ENCODE results near the gene RAB7B. TPM values are rescaled to one million over a fixed set of nuclear protein-coding genes. Genes with fewer than 3 reads are reported as not detected.

Gene RAB7B
- total RNA-seq, 4 donors from 2014 or later, result 0.78 to 2.4 (median 1.3) TPM

- Histone ChIP-seq H3K4me3 (no peak overlapping the region), H3K36me3 (no peaks in the 10 kb centered on the region), H3K4me1 (no peaks in the 10 kb centered on the region), H3K27ac (no peak overlapping the region), H3K9me3 (no peaks in the 10 kb centered on the region), H3K27me3 (no peaks in the 10 kb centered on the region)
- 86 to 89% methylated on average over 7 of the region's 7 CpGs for WGBS, 2 donors
- DNase-seq (ENCODE audit: low spot score in 2 of 2), result no peak
- no peak for TF ChIP-seq POLR2A (IDR thresholded peaks at IDR 0.05)
- TF ChIP-seq, protein P1, sequence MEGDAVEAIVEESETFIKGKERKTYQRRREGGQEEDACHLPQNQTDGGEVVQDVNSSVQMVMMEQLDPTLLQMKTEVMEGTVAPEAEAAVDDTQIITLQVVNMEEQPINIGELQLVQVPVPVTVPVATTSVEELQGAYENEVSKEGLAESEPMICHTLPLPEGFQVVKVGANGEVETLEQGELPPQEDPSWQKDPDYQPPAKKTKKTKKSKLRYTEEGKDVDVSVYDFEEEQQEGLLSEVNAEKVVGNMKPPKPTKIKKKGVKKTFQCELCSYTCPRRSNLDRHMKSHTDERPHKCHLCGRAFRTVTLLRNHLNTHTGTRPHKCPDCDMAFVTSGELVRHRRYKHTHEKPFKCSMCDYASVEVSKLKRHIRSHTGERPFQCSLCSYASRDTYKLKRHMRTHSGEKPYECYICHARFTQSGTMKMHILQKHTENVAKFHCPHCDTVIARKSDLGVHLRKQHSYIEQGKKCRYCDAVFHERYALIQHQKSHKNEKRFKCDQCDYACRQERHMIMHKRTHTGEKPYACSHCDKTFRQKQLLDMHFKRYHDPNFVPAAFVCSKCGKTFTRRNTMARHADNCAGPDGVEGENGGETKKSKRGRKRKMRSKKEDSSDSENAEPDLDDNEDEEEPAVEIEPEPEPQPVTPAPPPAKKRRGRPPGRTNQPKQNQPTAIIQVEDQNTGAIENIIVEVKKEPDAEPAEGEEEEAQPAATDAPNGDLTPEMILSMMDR (IDR thresholded peaks at IDR 0.05), result no peak
- no peak for TF ChIP-seq EP300 (IDR thresholded peaks at IDR 0.05)
Observed at GRCh38 chr1:206022766-206023165, 19.6 kb upstream of the RAB7B start.

- Histone ChIP-seq H3K4me3 (no peak overlapping the region), H3K27me3 (no peaks in the 10 kb centered on the region), H3K4me1 (no peaks in the 10 kb centered on the region), H3K36me3 (no peaks in the 10 kb centered on the region), H3K27ac (no peak overlapping the region), H3K9me3 (no peaks in the 10 kb centered on the region)
- TF ChIP-seq EP300 (IDR thresholded peaks at IDR 0.05), result no peak
- TF ChIP-seq, protein P1 (IDR thresholded peaks at IDR 0.05), result no peak
- no peak for TF ChIP-seq POLR2A (IDR thresholded peaks at IDR 0.05)
- 69 to 70% methylated on average over 4 of the region's 4 CpGs for WGBS, 2 donors
- DNase-seq (ENCODE audit: low spot score in 2 of 2), result no peak
Observed at GRCh38 chr1:206021626-206022365, 18.6 kb upstream of the RAB7B start.

- DNase-seq (ENCODE audit: low spot score in 2 of 2), result no peak
- H3K27ac ChIP-seq, result no peak overlapping the region
- 87% methylated on average over 9 of the region's 9 CpGs for WGBS, 2 donors
Observed at GRCh38 chr1:206021008-206021625, 17.9 kb upstream of the RAB7B start.

DNA sequence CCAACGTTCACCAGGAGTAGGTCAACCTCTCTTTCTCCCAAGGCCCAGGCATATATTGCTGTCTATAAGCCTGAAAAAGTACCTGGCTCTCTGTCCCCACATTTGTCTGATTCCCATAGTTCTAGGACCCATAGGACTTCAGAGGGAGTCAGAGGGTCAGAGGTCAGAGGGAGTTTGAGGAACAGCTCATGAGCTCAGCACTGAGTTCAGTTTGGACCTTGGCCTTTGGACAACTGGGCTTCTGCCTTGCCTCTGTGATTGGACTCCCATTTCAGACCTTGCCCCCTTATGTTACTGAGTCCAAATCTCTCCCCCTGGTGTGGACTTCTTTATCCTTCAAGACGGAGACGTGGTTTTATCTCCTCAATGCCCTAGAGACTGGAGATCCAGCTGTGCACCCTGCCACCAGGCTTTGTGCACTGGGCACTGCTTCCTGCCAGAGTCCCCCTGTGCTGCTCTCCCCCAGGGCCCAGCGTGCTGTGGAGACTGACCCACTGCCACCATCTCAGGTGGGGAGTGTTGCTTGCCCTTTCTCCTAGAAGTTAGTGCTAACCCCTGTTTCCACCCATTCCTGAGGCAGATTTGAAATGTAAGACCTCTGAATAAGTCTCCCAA lies 17.3 kb upstream of the RAB7B start:
- Histone ChIP-seq H3K27me3 (no peaks in the 10 kb centered on the region), H3K27ac (no peak overlapping the region), H3K36me3 (no peaks in the 10 kb centered on the region), H3K4me3 (no peak overlapping the region), H3K9me3 (no peaks in the 10 kb centered on the region), H3K4me1 (no peaks in the 10 kb centered on the region)
- DNase-seq (ENCODE audit: low spot score in 2 of 2), result no peak
- WGBS, 2 donors, result 86% methylated on average over 4 of the region's 4 CpGs
- TF ChIP-seq EP300 (IDR thresholded peaks at IDR 0.05) (no peak), POLR2A (IDR thresholded peaks at IDR 0.05) (no peak)
- TF ChIP-seq, protein P1 (IDR thresholded peaks at IDR 0.05), result no peak

More at GRCh38 chr1:206021008-206021625, 17.9 kb upstream of the RAB7B start:
- no peak overlapping the region for H3K4me3 ChIP-seq
- H3K27me3 ChIP-seq, result no peaks in the 10 kb centered on the region
- TF ChIP-seq, protein P1 (IDR thresholded peaks at IDR 0.05), result no peak
- no peak for TF ChIP-seq POLR2A (IDR thresholded peaks at IDR 0.05)
- no peak for TF ChIP-seq EP300 (IDR thresholded peaks at IDR 0.05)
- H3K36me3 ChIP-seq, result no peaks in the 10 kb centered on the region
- no peaks in the 10 kb centered on the region for H3K4me1 ChIP-seq
- no peaks in the 10 kb centered on the region for H3K9me3 ChIP-seq

GRCh38 chr1:206015071-206015470 lies 11.9 kb upstream of the RAB7B start:
- Histone ChIP-seq H3K4me1 (peaks cover 0 to 4% (median 0%) of the 10 kb centered on the region in 4 donors), H3K36me3 (no peaks in the 10 kb centered on the region), H3K4me3 (no peak overlapping the region), H3K27me3 (no peaks in the 10 kb centered on the region), H3K27ac (no peak overlapping the region), H3K9me3 (no peaks in the 10 kb centered on the region)
- WGBS, 2 donors, result 68 to 72% methylated on average over 1 of the region's 1 CpG
- TF ChIP-seq, protein P1 (IDR thresholded peaks at IDR 0.05), result no peak
- TF ChIP-seq EP300 (IDR thresholded peaks at IDR 0.05) (no peak), POLR2A (IDR thresholded peaks at IDR 0.05) (no peak)
- DNase-seq (ENCODE audit: low spot score in 2 of 2), result no peak
